AG04450 (cell line): Measurements from ENCODE around the gene LOXL4. TPM values are rescaled to one million over a fixed set of nuclear protein-coding genes. Genes with fewer than 3 reads are reported as not detected.

Experiments
- CTCF ChIA-PET: fragments of 300-600, 350-600 bp; formaldehyde crosslinking; extraction: SDS; loops from one replicate; lab custom pipeline; 2022; ENCODE audit warnings: antibody characterized with exemption, inconsistent platforms; lab: Charles Lee
- POLR2A ChIA-PET: fragments of 350-600 bp; formaldehyde crosslinking; extraction: SDS; loops from one replicate; lab custom pipeline; 2021; ENCODE audit warnings: antibody characterized with exemption, inconsistent platforms; lab: Yijun Ruan, JAX
- DNase-seq: peaks from one replicate; pipeline ENCODE4 v3.0.0-alpha.2; 2011; ENCODE audit warnings: low read depth, low spot score
- H3K27ac ChIP-seq: one replicate; pipeline ENCODE4 v1.5.1; 2012; ENCODE audit warnings: low read depth, low read length, control low read depth
- H3K27me3 ChIP-seq: one replicate; pipeline ENCODE4 v1.6.0; 2012; ENCODE audit warnings: low read length; ENCODE audit not compliant: control insufficient read depth, insufficient read depth
- H3K4me3 ChIP-seq: 2 replicates; pipeline ENCODE4 v1.5.1; 2011; ENCODE audit warnings: mild to moderate bottlenecking, low read depth, low read length, control low read depth
- H3K9me3 ChIP-seq: 2 replicates; pipeline ENCODE4 v1.5.1; 2012; ENCODE audit warnings: low read length; ENCODE audit not compliant: control insufficient read depth, insufficient read depth
- polyA plus RNA-seq: library from polyadenylated mRNA; depleted of rRNA; stranded (reverse); fragments of >200 nt; gene quantifications from 2 replicates; pipeline ENCODE4 v1.2.3, GENCODE V29; 2011
- TF ChIP-seq, protein P1 (sequence below): IDR thresholded peaks from 2 replicates; pipeline ENCODE4 v1.5.1; 2011; ENCODE audit warnings: low read depth, low read length, control low read depth, inconsistent platforms

Gene LOXL4
- polyA plus RNA-seq, 1 experiment: 41.0 TPM

DNA sequence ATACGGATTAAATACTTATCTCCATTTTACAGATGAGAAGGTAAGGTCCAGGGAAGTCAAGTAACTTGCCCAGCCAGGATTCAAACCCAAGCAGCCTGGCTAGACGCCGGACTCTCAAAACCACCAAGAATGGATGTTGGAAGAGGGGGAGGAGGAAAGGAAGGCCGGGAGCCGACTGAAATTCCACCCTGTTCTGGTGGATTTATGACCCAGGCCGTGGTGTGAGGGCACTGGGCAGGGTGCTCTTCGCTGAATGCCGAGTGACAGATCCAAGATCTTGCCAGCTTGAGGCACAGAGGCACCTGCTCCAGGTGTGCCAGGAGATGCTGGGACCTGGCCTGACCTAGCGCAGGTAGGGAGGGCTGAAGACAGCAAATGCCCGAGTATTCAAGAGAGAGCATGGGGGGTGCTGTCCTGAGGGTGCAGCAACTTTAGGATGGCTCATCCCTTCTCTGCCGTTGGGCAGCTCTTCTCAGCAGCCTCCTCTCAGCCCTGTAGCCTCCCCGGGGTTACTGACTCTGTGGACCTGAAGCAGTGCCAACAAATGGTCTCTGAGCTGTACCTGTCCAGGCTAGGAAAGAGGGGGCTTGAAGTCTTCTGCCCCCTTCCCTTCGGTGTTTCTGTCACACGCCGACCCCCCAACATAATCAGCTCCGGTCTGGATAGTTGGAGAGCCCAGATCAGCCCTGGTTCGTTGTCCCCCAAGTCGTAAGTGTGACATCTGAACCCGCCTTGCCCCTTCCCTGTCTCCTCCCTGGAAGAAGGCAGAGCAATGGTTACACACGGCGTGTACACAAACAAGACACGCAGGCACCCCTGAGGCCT, 713 bp downstream of the LOXL4 start:
- POLR2A ChIA-PET: interaction anchor here (0.9 kb wide), 1 partner anchor 42 kb away, joined by 4 read pairs; no protein-coding TSS in a partner anchor
- DNase-seq: no peak

GRCh38 chr10:98266647-98267046, 1.3 kb downstream of the LOXL4 start:
- DNase-seq: no peak
- ChIA-PET POLR2A (no interaction called here), CTCF (interaction anchor here (0.6 to 1.3 kb wide), 2 partner anchors 42 to 128 kb away, joined by 4 to 6 read pairs; no protein-coding TSS in a partner anchor)
- TF ChIP-seq, protein P1, sequence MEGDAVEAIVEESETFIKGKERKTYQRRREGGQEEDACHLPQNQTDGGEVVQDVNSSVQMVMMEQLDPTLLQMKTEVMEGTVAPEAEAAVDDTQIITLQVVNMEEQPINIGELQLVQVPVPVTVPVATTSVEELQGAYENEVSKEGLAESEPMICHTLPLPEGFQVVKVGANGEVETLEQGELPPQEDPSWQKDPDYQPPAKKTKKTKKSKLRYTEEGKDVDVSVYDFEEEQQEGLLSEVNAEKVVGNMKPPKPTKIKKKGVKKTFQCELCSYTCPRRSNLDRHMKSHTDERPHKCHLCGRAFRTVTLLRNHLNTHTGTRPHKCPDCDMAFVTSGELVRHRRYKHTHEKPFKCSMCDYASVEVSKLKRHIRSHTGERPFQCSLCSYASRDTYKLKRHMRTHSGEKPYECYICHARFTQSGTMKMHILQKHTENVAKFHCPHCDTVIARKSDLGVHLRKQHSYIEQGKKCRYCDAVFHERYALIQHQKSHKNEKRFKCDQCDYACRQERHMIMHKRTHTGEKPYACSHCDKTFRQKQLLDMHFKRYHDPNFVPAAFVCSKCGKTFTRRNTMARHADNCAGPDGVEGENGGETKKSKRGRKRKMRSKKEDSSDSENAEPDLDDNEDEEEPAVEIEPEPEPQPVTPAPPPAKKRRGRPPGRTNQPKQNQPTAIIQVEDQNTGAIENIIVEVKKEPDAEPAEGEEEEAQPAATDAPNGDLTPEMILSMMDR: no peak
- Histone ChIP-seq H3K4me3 (peak overlapping the region; percentile 5), H3K27ac (no peak overlapping the region), H3K27me3 (no peaks in the 10 kb centered on the region), H3K9me3 (peaks cover 4% of the 10 kb centered on the region; the same call in 1 of the 2 replicates)

More for the DNA sequence above, 713 bp downstream of the LOXL4 start:
- H3K9me3 ChIP-seq: peaks cover 4% of the 10 kb centered on the region; the same call in 1 of the 2 replicates
- TF ChIP-seq, protein P1: no peak
- CTCF ChIA-PET: interaction anchor here (1.3 kb wide), 2 partner anchors 42 kb away, joined by 4 to 6 read pairs; no protein-coding TSS in a partner anchor
- peak overlapping the region; percentile 58 for H3K4me3 ChIP-seq
- peak overlapping the region; percentile 61 for H3K27ac ChIP-seq
- H3K27me3 ChIP-seq: no peaks in the 10 kb centered on the region

DNA sequence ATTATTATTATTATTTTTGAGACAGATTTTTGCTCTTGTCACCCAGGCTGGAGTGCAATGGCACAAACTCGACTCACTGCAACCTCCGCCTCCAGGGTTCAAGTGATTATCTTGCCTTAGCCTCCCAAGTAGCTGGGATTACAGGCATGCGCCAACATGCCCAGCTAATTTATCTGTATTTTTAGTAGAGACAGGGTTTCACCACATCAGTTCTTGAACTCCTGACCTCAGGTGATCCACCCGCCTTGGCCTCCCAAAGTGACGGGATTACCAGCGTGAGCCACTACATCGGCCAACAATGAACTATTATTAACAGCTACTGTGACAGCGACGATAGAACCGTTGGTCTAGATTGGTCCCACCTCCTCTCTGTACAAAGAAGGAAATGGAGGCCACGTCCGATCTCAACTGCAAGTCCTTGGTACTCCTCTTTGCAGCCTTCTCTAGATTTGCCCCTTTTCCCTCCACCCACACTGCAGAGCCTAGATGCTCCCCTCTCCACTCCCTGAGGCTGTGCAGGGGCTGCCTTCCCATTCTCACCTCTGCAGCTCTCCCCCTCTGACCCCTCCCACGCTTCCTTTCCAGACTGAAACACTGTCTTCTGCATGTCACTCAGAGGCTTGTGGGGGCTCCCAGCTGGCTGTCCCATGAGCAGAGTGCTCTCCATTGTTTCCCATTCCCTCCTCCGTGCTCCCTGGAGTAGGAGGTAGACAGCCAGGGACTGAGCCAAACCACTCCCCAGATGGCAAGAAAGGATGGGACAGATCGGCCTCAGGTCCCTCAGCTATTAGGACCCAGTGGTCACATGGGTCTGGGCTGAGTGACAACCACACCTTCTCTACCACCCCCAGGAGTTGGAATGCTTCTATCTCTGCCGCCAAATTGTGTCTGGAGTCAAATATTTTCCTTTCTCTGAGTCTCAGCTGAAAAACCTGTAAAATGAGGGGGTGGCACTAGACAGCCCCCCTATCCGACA, 2.3 kb downstream of the LOXL4 start:
- POLR2A ChIA-PET: no interaction called here
- Histone ChIP-seq H3K27ac (no peak overlapping the region), H3K9me3 (peaks cover 4% of the 10 kb centered on the region; the same call in 1 of the 2 replicates), H3K4me3 (peak overlapping the region; percentile 17; the same call in 1 of the 2 replicates), H3K27me3 (no peaks in the 10 kb centered on the region)
- no peak for DNase-seq
- CTCF ChIA-PET: interaction anchor here (0.6 to 5.2 kb wide), 3 partner anchors 43 to 129 kb away, joined by 4 to 24 read pairs (median 6); no protein-coding TSS in a partner anchor
- TF ChIP-seq, protein P1: no peak

DNA sequence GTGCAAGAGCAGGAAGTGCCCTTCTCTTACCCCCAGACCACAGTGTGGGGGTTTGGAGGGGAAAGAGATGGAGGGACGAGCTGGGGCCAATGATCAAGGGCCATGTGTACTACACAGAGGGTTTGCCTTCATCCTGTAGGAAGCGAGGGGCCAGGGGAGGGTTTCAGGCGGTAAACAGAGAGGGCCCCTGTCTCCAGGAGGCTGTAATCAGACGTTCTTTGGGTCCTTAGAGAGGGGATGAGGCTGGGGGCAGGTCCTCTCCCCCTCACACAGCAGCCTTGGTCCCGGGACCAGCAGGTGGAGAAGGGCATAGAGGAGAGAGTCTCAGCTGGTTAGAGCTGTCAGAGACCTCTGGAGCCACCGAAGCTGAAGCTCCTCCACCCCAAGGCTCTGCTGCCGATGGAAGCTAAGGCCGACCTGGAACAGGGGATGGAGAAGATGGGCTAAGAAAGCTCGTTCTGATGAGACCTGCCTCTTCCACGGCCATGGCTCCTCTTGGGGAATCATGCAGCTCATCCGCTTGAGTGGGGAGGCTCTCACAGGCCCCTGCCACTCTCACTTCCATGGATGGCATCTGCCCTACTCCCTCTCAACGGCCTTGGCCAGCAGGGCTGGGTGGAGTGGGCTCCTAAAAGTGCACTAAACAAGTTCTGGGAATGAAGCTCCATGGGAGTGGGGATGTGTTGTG, 3.5 kb downstream of the LOXL4 start:
- TF ChIP-seq, protein P1: no peak
- no peak overlapping the region for H3K4me3 ChIP-seq
- H3K9me3 ChIP-seq: peaks cover 4% of the 10 kb centered on the region; the same call in 1 of the 2 replicates
- ChIA-PET POLR2A (no interaction called here), CTCF (interaction anchor here (5.2 kb wide), 1 partner anchor 45 kb away, joined by 24 read pairs; no protein-coding TSS in a partner anchor)
- no peaks in the 10 kb centered on the region for H3K27me3 ChIP-seq
- DNase-seq: no peak
- H3K27ac ChIP-seq: no peak overlapping the region
